NB4 (cell line): Measurements from ENCODE around the gene TAF4B.
A peak's percentile ranks its signal among the peaks of the same experiment; 100 is the strongest.

Experiments
- DNase-seq: peaks from one replicate; pipeline ENCODE4 v3.0.0; 2010; ENCODE audit warnings: low read depth
- H3K4me3 ChIP-seq: one replicate; pipeline ENCODE4 v1.5.1; 2011; ENCODE audit warnings: mild to moderate bottlenecking, low read depth, low read length, moderate library complexity
- CTCF ChIP-seq: IDR thresholded peaks from one replicate; pipeline ENCODE4 v1.5.1; 2012; ENCODE audit warnings: low read depth, low read length
- MAX ChIP-seq: IDR thresholded peaks from 2 replicates; pipeline ENCODE4 v1.6.1; 2011; ENCODE audit warnings: low read depth, low read length
- MYC ChIP-seq: IDR thresholded peaks from 2 replicates; pipeline ENCODE4 v1.6.1; 2011; ENCODE audit warnings: low read depth, low read length
- POLR2A ChIP-seq: IDR thresholded peaks from 2 replicates; pipeline ENCODE4 v1.6.1; 2011; ENCODE audit warnings: mild to moderate bottlenecking; ENCODE audit not compliant: insufficient read length; ENCODE audit errors: extremely low read depth

The TAF4B gene

GRCh38 chr18:26386002-26386401 lies 159.8 kb downstream of the TAF4B start:
- H3K4me3 ChIP-seq: no peak overlapping the region
- peak; percentile 20 for DNase-seq
- TF ChIP-seq MAX (no peak), CTCF (no peak), MYC (no peak), POLR2A (no peak)

- no peak overlapping the region for H3K4me3 ChIP-seq
- DNase-seq: no peak
- TF ChIP-seq MYC (no peak), MAX (no peak), CTCF (no peak), POLR2A (no peak)
These were observed 160.2 kb downstream of the TAF4B start for GRCh38 chr18:26386441-26386840.

GRCh38 chr18:26394047-26394654 lies 167.9 kb downstream of the TAF4B start:
- no peak for TF ChIP-seq MAX
- DNase-seq: no peak
- H3K4me3 ChIP-seq: no peak overlapping the region

- TF ChIP-seq MAX: no peak
- TF ChIP-seq MYC: no peak
- no peak for TF ChIP-seq POLR2A
- no peak for TF ChIP-seq CTCF
- H3K4me3 ChIP-seq: no peak overlapping the region
- DNase-seq: no peak
These were observed 170.8 kb downstream of the TAF4B start for GRCh38 chr18:26397019-26397418.

GRCh38 chr18:26403491-26403890 lies 177.2 kb downstream of the TAF4B start:
- TF ChIP-seq MAX: no peak
- no peak for TF ChIP-seq CTCF
- TF ChIP-seq MYC: no peak
- no peak for TF ChIP-seq POLR2A
- DNase-seq: no peak
- H3K4me3 ChIP-seq: no peak overlapping the region

GRCh38 chr18:26405190-26405801 lies 179.1 kb downstream of the TAF4B start:
- TF ChIP-seq CTCF: no peak
- TF ChIP-seq MYC: no peak
- TF ChIP-seq MAX: no peak
- TF ChIP-seq POLR2A: no peak
- H3K4me3 ChIP-seq: no peak overlapping the region
- DNase-seq: peak; percentile 29
